RWPE2 (cell line): ENCODE results near the gene ARPP19.
"Not testable (repeated sequence)": the region's sequence is repeated elsewhere in the genome, so short reads cannot be mapped to it uniquely, and the experiment has no call there.

ENCODE experiments used
- ATAC-seq: fragments of 200-7000 bp; cut with Tn5 transposase; 3 replicates; pipeline ENCODE4 v1.9.1; 2021; ENCODE audit warnings: low read depth
- DNase-seq: peaks from one replicate; pipeline ENCODE4 v3.0.0-alpha.2; 2020; ENCODE audit warnings: low spot score
- H3K27ac ChIP-seq: fragments of 450-650 bp; 2 replicates; pipeline ENCODE4 v1.5.1; 2017; ENCODE audit warnings: mild to moderate bottlenecking; ENCODE audit not compliant: poor library complexity, severe bottlenecking
- H3K27me3 ChIP-seq: fragments of 250-450 bp; sonication (Bioruptor Pico); 2 replicates; pipeline ENCODE4 v1.5.1; 2021; ENCODE audit warnings: mild to moderate bottlenecking, moderate library complexity; ENCODE audit not compliant: insufficient read depth, poor library complexity, severe bottlenecking
- H3K36me3 ChIP-seq: fragments of 250-450 bp; sonication (Bioruptor Pico); 2 replicates; pipeline ENCODE4 v1.5.1; 2020; ENCODE audit warnings: low read depth, mild to moderate bottlenecking, moderate library complexity
- H3K4me1 ChIP-seq: fragments of 250-450 bp; sonication (Bioruptor Pico); 2 replicates; pipeline ENCODE4 v1.5.1; 2021; ENCODE audit warnings: mild to moderate bottlenecking, moderate library complexity; ENCODE audit not compliant: insufficient read depth, poor library complexity, severe bottlenecking
- H3K4me3 ChIP-seq: fragments of 250-450 bp; sonication (Bioruptor Pico); 2 replicates; pipeline ENCODE4 v1.5.1; 2021; ENCODE audit warnings: mild to moderate bottlenecking, moderate library complexity; ENCODE audit not compliant: severe bottlenecking
- H3K9me3 ChIP-seq: fragments of 250-450 bp; sonication (Bioruptor Pico); 2 replicates; pipeline ENCODE4 v1.5.1; 2021; ENCODE audit warnings: mild to moderate bottlenecking, moderate library complexity; ENCODE audit not compliant: severe bottlenecking
- TF ChIP-seq, protein P1 (sequence below): fragments of 450-650 bp; IDR thresholded peaks from one replicate; pipeline ENCODE4 v1.5.1; 2017; ENCODE audit warnings: mild to moderate bottlenecking, moderate library complexity; ENCODE audit not compliant: poor library complexity, severe bottlenecking

The ARPP19 gene

DNA sequence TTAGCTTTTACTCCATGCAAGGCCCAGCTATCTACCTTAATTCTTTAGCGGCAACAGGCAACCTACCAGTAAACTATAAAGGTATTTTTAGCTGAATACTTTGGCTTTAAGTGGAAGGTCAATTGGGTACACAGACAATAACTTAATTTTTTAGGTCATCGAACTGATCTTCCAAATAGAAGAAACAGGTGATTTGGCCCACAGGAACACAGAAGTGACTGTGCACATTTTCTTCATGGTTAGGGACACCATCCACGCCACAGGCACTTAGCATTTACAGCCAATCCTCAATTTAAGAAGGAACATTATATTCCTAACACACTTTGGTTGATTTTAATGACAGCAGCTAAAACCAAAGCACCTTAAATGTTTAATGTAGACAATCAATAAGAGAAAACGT lies 1.9 kb downstream of the ARPP19 start:
- TF ChIP-seq, protein P1, sequence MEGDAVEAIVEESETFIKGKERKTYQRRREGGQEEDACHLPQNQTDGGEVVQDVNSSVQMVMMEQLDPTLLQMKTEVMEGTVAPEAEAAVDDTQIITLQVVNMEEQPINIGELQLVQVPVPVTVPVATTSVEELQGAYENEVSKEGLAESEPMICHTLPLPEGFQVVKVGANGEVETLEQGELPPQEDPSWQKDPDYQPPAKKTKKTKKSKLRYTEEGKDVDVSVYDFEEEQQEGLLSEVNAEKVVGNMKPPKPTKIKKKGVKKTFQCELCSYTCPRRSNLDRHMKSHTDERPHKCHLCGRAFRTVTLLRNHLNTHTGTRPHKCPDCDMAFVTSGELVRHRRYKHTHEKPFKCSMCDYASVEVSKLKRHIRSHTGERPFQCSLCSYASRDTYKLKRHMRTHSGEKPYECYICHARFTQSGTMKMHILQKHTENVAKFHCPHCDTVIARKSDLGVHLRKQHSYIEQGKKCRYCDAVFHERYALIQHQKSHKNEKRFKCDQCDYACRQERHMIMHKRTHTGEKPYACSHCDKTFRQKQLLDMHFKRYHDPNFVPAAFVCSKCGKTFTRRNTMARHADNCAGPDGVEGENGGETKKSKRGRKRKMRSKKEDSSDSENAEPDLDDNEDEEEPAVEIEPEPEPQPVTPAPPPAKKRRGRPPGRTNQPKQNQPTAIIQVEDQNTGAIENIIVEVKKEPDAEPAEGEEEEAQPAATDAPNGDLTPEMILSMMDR, result no peak
- ATAC-seq, result no peak
- Histone ChIP-seq H3K4me1 (peaks cover 33% of the 10 kb centered on the region), H3K27me3 (no peaks in the 10 kb centered on the region), H3K27ac (no peak overlapping the region), H3K4me3 (peak overlapping the region; percentile 80), H3K36me3 (peaks cover 43% of the 10 kb centered on the region), H3K9me3 (no peaks in the 10 kb centered on the region)
- no peak for DNase-seq

DNA sequence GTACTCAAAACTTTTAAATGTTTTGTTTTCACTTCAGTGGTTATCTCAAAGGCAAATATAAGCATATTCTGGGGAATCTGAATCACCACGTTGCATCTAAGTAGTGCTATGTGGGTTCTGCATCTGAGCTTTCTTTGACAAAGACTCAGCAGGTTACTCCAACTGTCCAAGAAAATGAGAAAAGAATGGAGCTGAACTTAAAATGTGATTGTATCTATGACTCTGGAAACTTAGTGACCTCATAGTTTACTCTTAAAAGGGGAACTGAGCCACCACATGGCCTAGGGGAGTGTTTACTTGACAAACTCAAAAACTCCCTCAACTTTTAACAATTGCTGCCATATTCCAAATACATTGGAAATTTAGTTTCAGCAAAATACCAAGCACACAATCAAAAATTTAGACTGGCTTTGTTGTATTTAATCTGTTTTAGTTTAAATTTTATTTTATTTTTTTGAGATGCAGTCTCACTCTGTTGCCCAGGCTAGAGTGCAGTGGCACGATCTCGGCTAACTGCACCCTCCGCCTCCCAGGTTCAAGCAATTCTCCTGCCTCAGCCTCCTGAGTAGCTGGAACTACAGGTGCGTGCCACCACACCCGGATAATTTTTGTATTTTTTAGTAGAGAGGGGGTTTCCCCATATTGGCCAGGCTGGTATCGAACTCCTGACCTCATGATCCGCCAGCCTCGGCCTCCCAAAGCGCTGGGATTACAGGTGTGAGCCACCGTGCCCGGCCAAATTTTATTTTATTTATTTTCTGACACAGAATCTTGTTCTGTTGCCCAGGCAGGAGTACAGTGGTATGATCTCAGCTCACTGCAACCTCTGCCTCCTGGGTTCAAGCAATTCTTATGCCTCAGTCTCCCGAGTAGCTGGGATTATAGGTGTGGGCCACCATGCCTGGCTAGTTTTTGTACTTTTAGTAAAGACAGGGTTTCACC lies 3.1 kb downstream of the ARPP19 start:
- not testable (repeated sequence) for ATAC-seq

DNA sequence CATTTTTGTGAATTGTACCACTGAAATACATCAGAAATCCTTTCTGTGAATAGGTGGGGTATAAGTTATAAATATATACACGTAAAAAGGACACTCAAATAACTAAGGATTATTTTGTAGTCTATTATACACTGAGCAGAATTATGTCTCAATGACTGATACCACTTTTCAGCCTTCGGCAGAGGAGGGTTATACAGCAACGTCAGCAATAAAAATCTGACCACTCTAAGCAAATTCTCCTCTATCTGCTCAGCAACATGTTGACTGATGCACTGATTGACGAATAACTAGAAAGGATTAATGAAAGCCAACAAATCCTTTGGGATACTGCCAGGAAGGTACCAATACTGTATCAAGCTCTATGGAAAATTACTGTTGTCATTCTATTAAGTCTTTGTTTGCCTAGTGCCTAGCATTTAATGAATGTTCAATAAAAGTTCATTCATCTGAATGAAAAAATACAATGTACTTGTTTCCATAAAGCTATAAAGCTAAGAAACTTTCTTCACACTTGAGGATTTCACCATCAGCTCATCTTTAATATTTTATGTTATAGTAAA lies 5.2 kb downstream of the ARPP19 start:
- Histone ChIP-seq H3K9me3 (no peaks in the 10 kb centered on the region), H3K27ac (no peak overlapping the region), H3K4me1 (peaks cover 63% of the 10 kb centered on the region), H3K4me3 (no peak overlapping the region), H3K36me3 (peaks cover 65% of the 10 kb centered on the region), H3K27me3 (no peaks in the 10 kb centered on the region)
- ATAC-seq, result no peak
- TF ChIP-seq, protein P1, result no peak
- DNase-seq, result no peak

More for the DNA sequence above, 3.1 kb downstream of the ARPP19 start:
- H3K27ac ChIP-seq, H3K9me3 ChIP-seq, H3K4me3 ChIP-seq, DNase-seq, H3K27me3 ChIP-seq: not testable (repeated sequence)
- H3K4me1 ChIP-seq, result peaks cover 42% of the 10 kb centered on the region
- peaks cover 51% of the 10 kb centered on the region for H3K36me3 ChIP-seq

DNA sequence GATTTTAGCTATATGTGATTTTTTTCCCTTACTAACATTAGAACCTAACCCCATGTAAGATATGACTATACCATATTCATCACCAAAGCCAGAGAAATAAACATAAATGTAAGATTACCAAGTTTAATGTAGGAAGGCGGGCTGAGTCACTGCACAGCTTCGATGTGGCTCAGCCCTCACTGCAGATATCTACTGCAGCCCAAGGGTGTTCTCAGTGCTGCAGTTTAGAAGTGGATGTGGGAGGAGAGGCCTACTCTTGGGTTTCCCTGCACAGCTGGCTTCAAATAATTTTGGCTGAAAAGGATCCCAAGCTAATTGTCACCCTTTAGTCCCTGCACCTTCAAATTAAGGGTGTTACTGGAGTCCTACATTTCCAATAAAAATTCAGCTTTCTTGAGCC lies 9.3 kb downstream of the ARPP19 start:
- H3K9me3 ChIP-seq, result no peaks in the 10 kb centered on the region
- no peaks in the 10 kb centered on the region for H3K27me3 ChIP-seq
- peaks cover 59% of the 10 kb centered on the region for H3K4me1 ChIP-seq
- no peak overlapping the region for H3K4me3 ChIP-seq
- ATAC-seq, result peak; percentile 44
- no peak for DNase-seq
- peak overlapping the region; percentile 74 for H3K27ac ChIP-seq
- peaks cover 70% of the 10 kb centered on the region for H3K36me3 ChIP-seq
- TF ChIP-seq, protein P1, result no peak

DNA sequence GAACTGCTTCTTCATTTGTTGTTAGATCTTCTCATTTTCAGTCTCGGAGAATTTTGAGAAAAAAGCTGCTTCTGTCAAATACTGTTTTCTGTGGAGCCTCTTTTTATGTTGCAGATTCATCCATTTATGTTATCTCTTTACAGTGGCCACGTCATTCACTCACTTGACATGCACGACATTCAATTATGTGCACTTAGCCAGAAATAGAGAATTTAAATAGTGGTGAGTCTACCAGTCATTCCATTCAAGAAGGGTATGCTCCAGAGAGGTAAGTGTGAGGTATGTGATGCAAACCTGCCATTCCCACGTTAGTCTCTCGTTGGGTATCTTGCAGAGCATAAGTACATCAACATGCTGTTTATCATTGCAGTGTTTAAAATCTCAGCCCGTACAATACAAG lies 9.8 kb downstream of the ARPP19 start:
- peak; percentile 10 for ATAC-seq
- peaks cover 54% of the 10 kb centered on the region for H3K4me1 ChIP-seq
- no peaks in the 10 kb centered on the region for H3K9me3 ChIP-seq
- TF ChIP-seq, protein P1, result no peak
- peaks cover 73% of the 10 kb centered on the region for H3K36me3 ChIP-seq
- no peaks in the 10 kb centered on the region for H3K27me3 ChIP-seq
- no peak overlapping the region for H3K4me3 ChIP-seq
- peak overlapping the region; percentile 74 for H3K27ac ChIP-seq
- DNase-seq, result no peak
